ENCODE data around the gene SPATA3.

DNA sequence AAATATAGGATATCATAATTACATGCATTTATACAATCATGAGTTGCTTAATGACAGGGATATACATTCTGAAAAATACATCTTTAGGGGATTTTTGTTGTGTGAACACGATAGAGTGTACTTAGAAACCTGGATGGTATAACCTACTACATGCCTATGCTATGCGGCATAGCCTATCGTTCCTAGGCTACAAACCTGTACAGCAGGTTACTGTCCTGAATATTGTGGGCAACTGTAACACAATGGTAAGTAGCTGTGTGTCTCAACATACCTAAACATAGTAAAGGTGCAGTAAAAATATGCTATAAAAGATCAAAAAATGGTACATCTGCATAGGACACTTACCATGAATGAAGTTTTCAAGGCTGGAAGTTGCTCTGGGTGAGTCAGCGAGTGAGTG lies 47.9 kb downstream of the SPATA3 start:
- TF ChIP-seq, protein P1, sequence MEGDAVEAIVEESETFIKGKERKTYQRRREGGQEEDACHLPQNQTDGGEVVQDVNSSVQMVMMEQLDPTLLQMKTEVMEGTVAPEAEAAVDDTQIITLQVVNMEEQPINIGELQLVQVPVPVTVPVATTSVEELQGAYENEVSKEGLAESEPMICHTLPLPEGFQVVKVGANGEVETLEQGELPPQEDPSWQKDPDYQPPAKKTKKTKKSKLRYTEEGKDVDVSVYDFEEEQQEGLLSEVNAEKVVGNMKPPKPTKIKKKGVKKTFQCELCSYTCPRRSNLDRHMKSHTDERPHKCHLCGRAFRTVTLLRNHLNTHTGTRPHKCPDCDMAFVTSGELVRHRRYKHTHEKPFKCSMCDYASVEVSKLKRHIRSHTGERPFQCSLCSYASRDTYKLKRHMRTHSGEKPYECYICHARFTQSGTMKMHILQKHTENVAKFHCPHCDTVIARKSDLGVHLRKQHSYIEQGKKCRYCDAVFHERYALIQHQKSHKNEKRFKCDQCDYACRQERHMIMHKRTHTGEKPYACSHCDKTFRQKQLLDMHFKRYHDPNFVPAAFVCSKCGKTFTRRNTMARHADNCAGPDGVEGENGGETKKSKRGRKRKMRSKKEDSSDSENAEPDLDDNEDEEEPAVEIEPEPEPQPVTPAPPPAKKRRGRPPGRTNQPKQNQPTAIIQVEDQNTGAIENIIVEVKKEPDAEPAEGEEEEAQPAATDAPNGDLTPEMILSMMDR (IDR thresholded peaks at IDR 0.05): no peak
- TF ChIP-seq POLR2AphosphoS5 (IDR thresholded peaks at IDR 0.05; ENCODE audit: insufficient read depth in 1 of 2, low read depth in 1 of 2): no peak
